GM13977 (cell line): ENCODE data around the gene PIK3C3.
A peak's percentile ranks its signal among the peaks of the same experiment; 100 is the strongest.

Experiments
- DNase-seq: peaks from one replicate; pipeline ENCODE4 v3.0.0; 2012; ENCODE audit warnings: low spot score
- in situ Hi-C: fragments of 300-500 bp; cut with MboI; formaldehyde crosslinking; loops from one replicate; pipeline ENCODE4 v1.12.0; 2022; ENCODE audit warnings: low sequenced_read_pairs, low pct_unique_long_range_greater_than_20kb, mixed read lengths, inconsistent platforms; ENCODE audit not compliant: unreplicated experiment
- TF ChIP-seq, protein P1 (sequence below): IDR thresholded peaks from 2 replicates; pipeline ENCODE4 v1.5.1; 2012; ENCODE audit warnings: mild to moderate bottlenecking, control low read depth; ENCODE audit not compliant: insufficient read depth; ENCODE audit errors: extremely low read depth, missing control alignments

The PIK3C3 gene

DNA sequence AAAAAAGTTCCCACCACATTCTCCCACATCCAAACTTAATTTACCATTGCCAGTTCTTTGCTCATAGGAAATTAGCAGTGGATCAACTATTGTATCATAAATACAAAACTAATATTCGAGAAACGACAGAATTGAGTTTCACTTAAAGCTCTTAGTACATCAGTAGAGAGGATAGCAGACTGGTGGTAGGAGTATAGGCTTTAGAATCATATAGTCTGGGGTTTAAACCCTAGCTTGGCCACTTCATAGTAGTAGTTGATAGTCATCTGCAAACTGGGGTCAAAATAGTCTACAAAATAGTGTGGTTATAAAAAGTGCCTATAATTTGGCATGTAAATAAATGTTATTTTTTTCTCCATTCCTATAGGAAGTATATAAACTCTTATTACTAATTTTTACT lies 30.9 kb downstream of the PIK3C3 start:
- in situ Hi-C loops, result no loop called here
- DNase-seq, result no peak
- TF ChIP-seq, protein P1, sequence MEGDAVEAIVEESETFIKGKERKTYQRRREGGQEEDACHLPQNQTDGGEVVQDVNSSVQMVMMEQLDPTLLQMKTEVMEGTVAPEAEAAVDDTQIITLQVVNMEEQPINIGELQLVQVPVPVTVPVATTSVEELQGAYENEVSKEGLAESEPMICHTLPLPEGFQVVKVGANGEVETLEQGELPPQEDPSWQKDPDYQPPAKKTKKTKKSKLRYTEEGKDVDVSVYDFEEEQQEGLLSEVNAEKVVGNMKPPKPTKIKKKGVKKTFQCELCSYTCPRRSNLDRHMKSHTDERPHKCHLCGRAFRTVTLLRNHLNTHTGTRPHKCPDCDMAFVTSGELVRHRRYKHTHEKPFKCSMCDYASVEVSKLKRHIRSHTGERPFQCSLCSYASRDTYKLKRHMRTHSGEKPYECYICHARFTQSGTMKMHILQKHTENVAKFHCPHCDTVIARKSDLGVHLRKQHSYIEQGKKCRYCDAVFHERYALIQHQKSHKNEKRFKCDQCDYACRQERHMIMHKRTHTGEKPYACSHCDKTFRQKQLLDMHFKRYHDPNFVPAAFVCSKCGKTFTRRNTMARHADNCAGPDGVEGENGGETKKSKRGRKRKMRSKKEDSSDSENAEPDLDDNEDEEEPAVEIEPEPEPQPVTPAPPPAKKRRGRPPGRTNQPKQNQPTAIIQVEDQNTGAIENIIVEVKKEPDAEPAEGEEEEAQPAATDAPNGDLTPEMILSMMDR, result no peak

DNA sequence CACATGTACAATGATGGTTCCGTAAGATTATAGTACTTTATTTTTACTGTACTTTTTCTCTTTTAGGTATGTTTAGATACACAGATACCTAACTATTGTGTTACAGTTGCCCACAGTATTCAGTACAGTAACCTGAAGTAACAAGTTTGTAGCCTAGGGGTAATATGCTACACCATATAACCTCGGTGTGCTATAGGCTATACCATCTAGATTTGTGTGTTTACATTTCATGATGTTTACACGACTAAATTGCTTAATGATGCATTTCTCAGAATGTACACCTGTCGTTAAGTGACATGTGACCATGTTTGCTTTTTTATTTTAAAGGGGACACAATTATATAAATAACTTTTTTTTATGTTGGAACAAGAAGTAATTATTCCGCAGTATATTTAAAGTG lies 34.5 kb downstream of the PIK3C3 start:
- no peak for DNase-seq
- in situ Hi-C loops, result no loop called here
- TF ChIP-seq, protein P1, result no peak

DNA sequence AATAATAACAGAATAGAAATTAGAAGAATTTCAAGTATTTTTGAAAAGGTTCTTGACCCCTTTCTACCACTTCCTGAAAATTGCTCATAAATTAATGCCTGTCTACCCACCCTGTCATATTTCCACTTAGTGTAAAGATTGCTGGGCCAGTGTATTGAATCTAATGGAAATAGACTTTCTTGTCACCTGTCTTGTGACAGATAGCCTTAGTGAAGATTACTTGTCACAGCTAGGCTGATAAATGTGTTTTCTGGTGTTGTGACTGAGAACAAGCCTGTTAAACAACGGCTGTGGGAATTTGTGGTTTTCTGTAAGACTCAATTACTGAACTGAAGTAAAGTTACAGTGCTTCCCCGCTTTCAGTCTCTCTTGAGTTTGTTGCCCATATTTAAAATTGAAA lies 37.0 kb downstream of the PIK3C3 start:
- peak; percentile 7 for DNase-seq
- TF ChIP-seq, protein P1, result no peak
- in situ Hi-C loops, result no loop called here

DNA sequence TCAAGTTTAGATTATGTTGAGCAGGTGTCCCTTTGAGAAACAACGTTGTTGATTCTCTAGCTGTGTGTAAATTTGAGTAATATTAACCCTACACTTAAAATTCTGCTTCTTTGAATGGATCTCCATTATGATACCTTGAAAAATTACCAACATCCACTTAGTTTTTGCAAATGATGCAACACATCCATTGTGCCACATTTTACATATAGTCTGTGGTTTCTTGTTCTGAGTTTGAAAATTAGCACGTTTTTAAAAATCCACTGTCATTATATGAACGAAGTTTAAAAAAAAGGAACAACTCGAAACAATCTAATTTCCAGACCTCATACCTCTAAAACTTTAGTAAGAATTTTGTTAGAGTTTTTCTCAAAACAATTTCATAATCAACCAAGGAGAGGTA lies 37.7 kb downstream of the PIK3C3 start:
- no peak for DNase-seq
- TF ChIP-seq, protein P1, result no peak
- in situ Hi-C loops, result no loop called here

DNA sequence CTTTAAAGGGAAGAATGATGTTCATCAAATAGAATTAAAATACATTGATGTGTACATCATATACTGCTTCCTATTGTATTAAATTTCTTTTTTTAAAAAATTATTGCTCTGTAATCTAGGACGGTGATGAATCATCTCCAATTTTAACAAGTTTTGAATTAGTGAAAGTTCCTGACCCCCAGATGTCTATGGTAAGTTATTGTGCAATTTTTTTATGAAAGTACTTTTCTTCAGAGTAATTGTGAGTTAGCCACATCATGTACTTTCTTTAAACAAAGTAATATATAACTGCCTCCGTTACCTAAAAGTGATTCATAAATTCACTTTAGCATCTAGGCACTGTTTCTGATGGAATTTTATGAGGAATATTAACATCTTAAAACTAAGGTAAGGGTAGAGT lies 38.1 kb downstream of the PIK3C3 start:
- no peak for DNase-seq
- TF ChIP-seq, protein P1, result no peak
- in situ Hi-C loops, result no loop called here

DNA sequence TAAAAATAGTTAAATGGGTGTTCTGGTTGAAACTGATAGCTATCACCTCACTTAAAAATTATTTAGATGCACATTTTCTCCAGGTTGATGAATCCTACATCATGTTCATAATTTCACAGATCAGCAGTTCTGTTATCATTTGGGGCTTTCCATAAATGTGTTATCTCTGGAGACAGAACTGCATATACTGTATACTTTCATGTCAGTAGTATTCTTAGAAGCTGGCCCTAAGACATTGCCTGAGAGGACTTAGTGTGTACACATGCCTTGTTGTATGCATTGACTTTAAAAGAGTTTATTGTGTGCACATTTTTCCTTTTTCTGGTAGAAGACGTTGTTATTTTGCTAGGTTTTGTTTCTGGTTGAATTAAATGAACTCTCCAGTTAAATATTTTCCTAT lies 41.0 kb downstream of the PIK3C3 start:
- TF ChIP-seq, protein P1, result no peak
- no peak for DNase-seq
- in situ Hi-C loops, result no loop called here

DNA sequence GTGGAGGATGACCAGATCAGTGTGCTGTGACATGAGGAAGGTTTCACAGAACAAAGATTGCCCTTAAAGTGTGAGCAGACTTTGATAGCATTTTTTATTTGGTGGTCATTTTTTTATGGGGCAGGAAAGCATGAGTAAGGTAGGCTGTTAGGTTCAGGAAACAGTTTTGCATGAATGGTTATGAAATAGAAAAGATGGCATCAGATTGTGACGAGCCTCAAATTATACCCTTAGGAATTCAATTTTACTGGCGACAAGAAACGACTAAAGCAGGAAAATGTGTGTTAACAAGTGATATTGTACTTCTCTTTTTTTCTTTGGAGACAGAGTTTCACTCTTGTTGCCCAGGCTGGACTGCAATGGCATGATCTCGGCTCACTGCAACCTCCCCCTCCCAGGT lies 44.7 kb downstream of the PIK3C3 start:
- in situ Hi-C loops, result no loop called here
- TF ChIP-seq, protein P1, result no peak
- no peak for DNase-seq
